Astrocyte (in vitro differentiated cells and primary cell): ENCODE measurements around the gene TBC1D24. TPM values are rescaled to one million over a fixed set of nuclear protein-coding genes. Genes with fewer than 3 reads are reported as not detected.

Experiments used
- DNase-seq: peaks from one replicate; pipeline ENCODE4 v3.0.0-alpha.2; 2010; ENCODE audit warnings: low read depth
- FAIRE-seq: peaks from 2 replicates; lab custom pipeline; 2011; peaks lifted over from hg19 to GRCh38; lab: Jason Lieb, UNC
- H2AFZ ChIP-seq: 2 replicates; pipeline ENCODE4 v1.6.0; 2012; ENCODE audit warnings: low read depth, low read length, inconsistent platforms
- H3K27ac ChIP-seq: 2 replicates; pipeline ENCODE4 v1.5.1; 2011; ENCODE audit warnings: low read depth, low read length, inconsistent platforms
- H3K27me3 ChIP-seq: 2 replicates; pipeline ENCODE4 v1.6.0; 2011; ENCODE audit warnings: low read length, inconsistent platforms; ENCODE audit not compliant: insufficient read depth
- H3K36me3 ChIP-seq: 2 replicates; pipeline ENCODE4 v1.5.1; 2011; ENCODE audit warnings: low read length, inconsistent platforms; ENCODE audit not compliant: insufficient read depth
- H3K4me1 ChIP-seq: 2 replicates; pipeline ENCODE4 v1.5.1; 2011; ENCODE audit warnings: low read length, inconsistent platforms; ENCODE audit not compliant: insufficient read depth
- H3K4me2 ChIP-seq: 2 replicates; pipeline ENCODE4 v1.6.0; 2012; ENCODE audit warnings: low read length, inconsistent platforms
- H3K4me3 ChIP-seq: 2 replicates; pipeline ENCODE4 v1.5.1; 2011; ENCODE audit warnings: low read depth, mild to moderate bottlenecking, low read length, inconsistent platforms; ENCODE audit not compliant: insufficient read depth
- H3K79me2 ChIP-seq: 2 replicates; pipeline ENCODE4 v1.6.0; 2012; ENCODE audit warnings: mild to moderate bottlenecking, low read length, inconsistent platforms; ENCODE audit not compliant: insufficient read depth
- H3K9ac ChIP-seq: 2 replicates; pipeline ENCODE4 v1.6.0; 2012; ENCODE audit warnings: mild to moderate bottlenecking, low read length, inconsistent platforms
- H3K9me3 ChIP-seq: 2 replicates; pipeline ENCODE4 v1.5.1; 2012; ENCODE audit warnings: low read depth, mild to moderate bottlenecking, low read length, inconsistent platforms; ENCODE audit not compliant: insufficient read depth
- H4K20me1 ChIP-seq: 2 replicates; pipeline ENCODE4 v1.6.0; 2012; ENCODE audit warnings: low read length, inconsistent platforms; ENCODE audit not compliant: insufficient read depth
- H3K27ac Mint-ChIP-seq: one replicate; pipeline ENCODE4 v1.8.0; 2021; ENCODE audit warnings: mild to moderate bottlenecking, mixed read lengths; ENCODE audit not compliant: unreplicated experiment
- H3K27me3 Mint-ChIP-seq: one replicate; pipeline ENCODE4 v1.8.0; 2021; ENCODE audit warnings: low read depth, mixed read lengths; ENCODE audit not compliant: unreplicated experiment
- H3K36me3 Mint-ChIP-seq: one replicate; pipeline ENCODE4 v1.8.0; 2021; ENCODE audit warnings: low read depth, mixed read lengths; ENCODE audit not compliant: unreplicated experiment
- H3K4me1 Mint-ChIP-seq: one replicate; pipeline ENCODE4 v1.8.0; 2021; ENCODE audit warnings: low read depth, mixed read lengths; ENCODE audit not compliant: unreplicated experiment
- H3K4me3 Mint-ChIP-seq: one replicate; pipeline ENCODE4 v1.8.0; 2021; ENCODE audit warnings: mild to moderate bottlenecking, moderate library complexity, mixed read lengths; ENCODE audit not compliant: unreplicated experiment
- H3K9me3 Mint-ChIP-seq: one replicate; pipeline ENCODE4 v1.8.0; 2021; ENCODE audit warnings: mild to moderate bottlenecking, mixed read lengths; ENCODE audit not compliant: unreplicated experiment
- CTCF ChIP-seq: IDR thresholded peaks from 2 replicates; pipeline ENCODE4 v1.5.1; 2011; ENCODE audit warnings: low read depth, mild to moderate bottlenecking, inconsistent platforms, low read length, moderate library complexity; ENCODE audit not compliant: insufficient read depth
- EZH2 ChIP-seq: IDR thresholded peaks from 2 replicates; pipeline ENCODE4 v1.6.1; 2012; ENCODE audit warnings: mild to moderate bottlenecking, low read length, inconsistent platforms; ENCODE audit not compliant: insufficient read depth
- total RNA-seq: library from RNA; stranded (reverse); gene quantifications from 2 replicates; pipeline ENCODE4 v1.2.1, GENCODE V29; 2021

The TBC1D24 gene
- total RNA-seq, 1 donor from 2014 or later: 13.4 TPM

DNA sequence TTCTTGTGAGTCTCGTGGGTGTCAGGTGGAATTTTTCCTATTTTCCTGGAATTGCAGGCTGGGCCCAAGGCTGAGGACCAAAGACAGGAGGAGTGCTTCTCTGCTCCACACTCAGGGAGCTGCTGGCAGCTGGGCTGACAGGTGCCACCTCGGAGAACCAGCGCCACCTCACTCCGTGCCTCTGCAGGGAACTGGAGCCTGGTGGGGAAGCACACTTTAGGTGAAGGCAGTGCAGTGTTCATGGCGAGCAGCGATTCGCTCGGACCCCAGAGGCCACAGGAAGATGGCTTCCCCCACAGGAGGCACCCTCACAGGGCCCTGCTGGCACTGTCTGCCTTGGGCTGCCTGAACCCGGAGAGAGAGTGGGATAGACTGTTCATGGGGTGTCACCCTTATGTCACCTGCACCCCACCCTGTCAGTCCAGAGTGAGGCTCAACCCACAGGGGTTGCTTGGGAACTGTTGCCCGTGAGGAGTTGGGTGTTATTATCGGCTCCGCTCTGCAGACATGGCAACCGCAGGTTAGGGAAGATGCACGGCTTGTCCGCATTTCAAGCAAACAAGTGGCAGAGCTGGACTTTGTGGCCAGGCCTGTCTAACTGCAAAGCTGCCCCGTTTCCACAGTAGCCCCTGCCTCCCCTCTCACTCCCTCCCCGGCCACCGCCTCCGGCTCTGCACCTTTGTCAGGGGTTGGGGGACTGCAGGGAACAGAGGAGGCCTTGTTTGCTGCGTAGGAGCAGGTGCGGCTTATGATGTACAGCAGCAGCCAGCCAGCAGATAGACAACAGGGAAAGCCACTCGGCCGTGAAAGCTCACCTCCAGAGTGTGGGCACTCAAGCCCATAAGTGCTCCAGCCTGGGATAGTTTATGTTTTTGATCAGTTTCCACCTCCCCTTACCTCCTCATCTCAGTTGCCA lies 15.5 kb downstream of the TBC1D24 start:
- no peaks in the 10 kb centered on the region for H3K9me3 ChIP-seq
- Mint-ChIP-seq H3K4me3 (no peak overlapping the region), H3K27me3 (peaks cover 3% of the 10 kb centered on the region), H3K9me3 (no peaks in the 10 kb centered on the region), H3K4me1 (peaks cover 4% of the 10 kb centered on the region), H3K36me3 (peaks cover 9% of the 10 kb centered on the region), H3K27ac (no peak overlapping the region)
- no peaks in the 10 kb centered on the region for H3K36me3 ChIP-seq
- H3K27me3 ChIP-seq: no peaks in the 10 kb centered on the region
- no peaks in the 10 kb centered on the region for H3K79me2 ChIP-seq
- H3K4me1 ChIP-seq: peaks cover 8% of the 10 kb centered on the region
- H4K20me1 ChIP-seq: peaks cover 41% of the 10 kb centered on the region
- no peak overlapping the region for H3K9ac ChIP-seq
- H3K4me3 ChIP-seq: no peak overlapping the region
- H3K27ac ChIP-seq: no peak overlapping the region
- TF ChIP-seq EZH2 (no peak), CTCF (no peak)
- no peak for DNase-seq
- FAIRE-seq: no peak
- H2AFZ ChIP-seq: no peak overlapping the region
- H3K4me2 ChIP-seq: no peak overlapping the region

- no peak for TF ChIP-seq CTCF
- no peak for TF ChIP-seq EZH2
- no peak for DNase-seq
- H3K4me3 ChIP-seq: no peak overlapping the region
- H4K20me1 ChIP-seq: peaks cover 28% of the 10 kb centered on the region
- no peaks in the 10 kb centered on the region for H3K36me3 ChIP-seq
- FAIRE-seq: no peak
- no peak overlapping the region for H2AFZ ChIP-seq
- Mint-ChIP-seq H3K4me1 (peaks cover 2% of the 10 kb centered on the region), H3K4me3 (no peak overlapping the region), H3K27me3 (peaks cover 3% of the 10 kb centered on the region), H3K9me3 (no peaks in the 10 kb centered on the region), H3K27ac (no peak overlapping the region), H3K36me3 (peaks cover 6% of the 10 kb centered on the region)
- no peaks in the 10 kb centered on the region for H3K79me2 ChIP-seq
- no peak overlapping the region for H3K4me2 ChIP-seq
- H3K9ac ChIP-seq: no peak overlapping the region
- peaks cover 2% of the 10 kb centered on the region for H3K4me1 ChIP-seq
- no peaks in the 10 kb centered on the region for H3K9me3 ChIP-seq
- H3K27me3 ChIP-seq: no peaks in the 10 kb centered on the region
- no peak overlapping the region for H3K27ac ChIP-seq
These were observed 17.4 kb downstream of the TBC1D24 start for GRCh38 chr16:2492292-2492691.

DNA sequence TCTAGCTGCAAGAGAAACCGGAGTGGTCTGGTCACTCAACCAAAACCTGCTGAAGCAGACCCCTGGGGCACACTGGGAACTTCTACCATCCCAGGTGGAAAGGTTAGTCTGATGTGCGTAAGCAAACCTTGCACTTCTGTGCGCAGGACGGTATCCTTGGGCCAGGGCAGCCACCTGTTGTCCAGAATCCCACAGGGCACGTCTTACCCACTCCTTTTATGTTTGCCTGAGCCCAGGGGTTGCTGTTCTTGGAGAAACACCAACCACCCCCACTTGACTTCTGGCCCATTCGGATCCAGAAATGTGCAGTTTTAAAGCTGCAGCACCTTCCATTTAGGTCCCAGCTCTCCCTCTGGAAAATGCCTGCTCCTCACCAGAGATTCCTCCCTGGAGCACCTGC lies 18.7 kb downstream of the TBC1D24 start:
- H3K36me3 Mint-ChIP-seq: peaks cover 6% of the 10 kb centered on the region
- H3K4me1 ChIP-seq: no peaks in the 10 kb centered on the region
- H3K9me3 Mint-ChIP-seq: no peaks in the 10 kb centered on the region
- H3K27me3 Mint-ChIP-seq: peaks cover 3% of the 10 kb centered on the region
- H3K27ac ChIP-seq: no peak overlapping the region
- no peaks in the 10 kb centered on the region for H3K9me3 ChIP-seq
- TF ChIP-seq CTCF (no peak), EZH2 (no peak)
- no peak overlapping the region for H3K4me2 ChIP-seq
- H3K4me1 Mint-ChIP-seq: no peaks in the 10 kb centered on the region
- H2AFZ ChIP-seq: no peak overlapping the region
- no peak overlapping the region for H3K27ac Mint-ChIP-seq
- H3K36me3 ChIP-seq: no peaks in the 10 kb centered on the region
- H3K9ac ChIP-seq: no peak overlapping the region
- no peak overlapping the region for H3K4me3 Mint-ChIP-seq
- FAIRE-seq (no peak), DNase-seq (no peak)
- H3K27me3 ChIP-seq: no peaks in the 10 kb centered on the region
- no peak overlapping the region for H3K4me3 ChIP-seq
- peaks cover 19% of the 10 kb centered on the region for H4K20me1 ChIP-seq
- H3K79me2 ChIP-seq: no peaks in the 10 kb centered on the region
